ENCODE measurements around the gene DNAJC1.

- TF ChIP-seq ZNF384 (IDR thresholded peaks at IDR 0.05; ENCODE audit: borderline replicate concordance, low read depth, low read length) (no peak), POLR2A (IDR thresholded peaks at IDR 0.05; ENCODE audit: low read depth, low read length) (no peak), CEBPZ (IDR thresholded peaks at IDR 0.05; ENCODE audit: low read depth, low read length) (no peak), RFX5 (IDR thresholded peaks at IDR 0.05; ENCODE audit: low read depth, low read length) (no peak), CBFB (IDR thresholded peaks at IDR 0.05; ENCODE audit: low read depth) (no peak)
Measured at GRCh38 chr10:21858455-21858854, 145.1 kb downstream of the DNAJC1 start.

Data from GM12878 (cell line).